DMS114 treated with DMSO at 0.1 percent for 48 hours (cell line): ENCODE results near the gene AFDN.

Source experiments
- DNase-seq: peaks from one replicate; lab custom pipeline; 2025; ENCODE audit not compliant: unreplicated experiment; lab: John Stamatoyannopoulos, UW

Gene AFDN

DNA sequence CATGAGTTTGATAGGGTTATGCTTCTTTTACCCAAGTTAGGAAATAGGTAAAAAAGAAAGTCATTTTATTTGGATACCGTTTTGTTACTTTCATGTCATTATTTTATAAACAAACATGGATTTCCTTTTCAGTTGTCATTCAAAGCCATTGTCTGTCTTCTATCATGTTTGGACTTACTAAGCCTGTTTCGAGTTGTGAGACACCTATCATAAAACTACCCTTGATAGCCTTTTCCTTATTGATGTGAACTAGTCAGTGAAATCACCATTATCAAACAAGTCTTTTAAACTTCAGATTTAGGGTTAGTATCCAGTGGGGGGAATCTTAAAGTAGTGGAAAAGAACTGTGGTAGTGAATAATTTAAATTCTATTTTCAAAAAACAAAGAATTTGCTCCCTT, 85.8 kb downstream of the AFDN start:
- DNase-seq = no peak

DNA sequence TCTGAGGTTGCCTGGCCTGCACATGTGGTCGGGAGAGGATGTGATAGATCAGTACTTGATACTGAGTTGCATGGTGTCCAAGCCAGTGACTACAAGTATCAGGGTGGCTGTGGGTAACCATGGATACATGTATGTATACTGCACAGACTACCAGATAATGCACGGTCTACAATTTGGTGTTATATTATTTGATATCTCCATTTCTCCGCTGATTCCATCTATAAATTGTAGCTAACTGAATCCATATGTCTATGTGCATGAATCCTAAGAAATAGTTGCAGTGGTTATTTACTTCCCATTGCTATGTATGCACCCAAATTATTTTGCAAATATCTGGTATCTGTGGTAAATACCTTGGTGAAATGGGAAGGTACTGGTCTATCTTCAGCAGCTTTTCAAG, 87.0 kb downstream of the AFDN start:
- DNase-seq = no peak

DNA sequence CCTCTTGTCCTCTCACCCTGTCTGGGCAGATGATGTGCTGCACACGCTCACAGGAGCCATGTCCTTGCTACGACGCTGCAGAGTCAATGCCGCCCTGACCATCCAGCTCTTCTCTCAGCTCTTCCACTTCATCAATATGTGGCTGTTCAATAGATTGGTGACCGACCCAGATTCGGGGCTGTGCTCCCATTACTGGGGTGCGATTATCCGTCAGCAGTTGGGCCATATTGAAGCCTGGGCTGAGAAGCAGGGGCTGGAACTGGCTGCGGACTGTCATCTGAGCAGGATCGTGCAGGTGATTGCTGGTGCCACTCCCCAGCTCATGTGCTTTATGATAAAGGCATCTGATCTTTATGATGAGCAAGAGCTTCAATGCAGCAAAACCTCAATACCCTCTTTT, 88.4 kb downstream of the AFDN start:
- DNase-seq = no peak

DNA sequence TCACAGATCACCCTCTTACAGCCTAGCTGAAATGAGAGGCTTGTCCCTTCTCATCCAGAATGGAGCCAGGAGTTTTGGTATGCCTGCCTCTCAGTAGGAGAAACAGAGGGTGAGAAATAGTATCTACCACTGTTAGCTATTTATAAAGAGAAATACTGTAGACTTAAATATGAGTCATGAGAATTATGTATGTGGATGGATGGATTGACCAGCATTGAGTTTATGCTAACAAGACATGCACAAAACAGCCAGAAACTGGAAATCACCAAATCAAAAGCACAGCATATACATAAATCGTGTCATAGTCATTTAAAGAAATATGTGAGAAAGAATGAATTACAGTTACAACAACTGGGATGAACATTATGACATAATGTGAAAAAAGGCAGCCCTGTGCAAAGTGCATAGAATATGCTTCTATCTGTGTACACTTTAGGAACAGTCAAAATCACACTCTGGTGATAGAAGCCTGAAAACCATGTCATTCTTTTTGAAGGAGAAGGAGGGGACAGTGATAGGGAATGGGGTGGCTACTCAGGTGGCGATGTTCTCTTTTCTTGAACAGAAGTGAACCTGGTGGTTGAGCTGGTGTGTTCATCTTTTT, 90.9 kb downstream of the AFDN start:
- no peak for DNase-seq

DNA sequence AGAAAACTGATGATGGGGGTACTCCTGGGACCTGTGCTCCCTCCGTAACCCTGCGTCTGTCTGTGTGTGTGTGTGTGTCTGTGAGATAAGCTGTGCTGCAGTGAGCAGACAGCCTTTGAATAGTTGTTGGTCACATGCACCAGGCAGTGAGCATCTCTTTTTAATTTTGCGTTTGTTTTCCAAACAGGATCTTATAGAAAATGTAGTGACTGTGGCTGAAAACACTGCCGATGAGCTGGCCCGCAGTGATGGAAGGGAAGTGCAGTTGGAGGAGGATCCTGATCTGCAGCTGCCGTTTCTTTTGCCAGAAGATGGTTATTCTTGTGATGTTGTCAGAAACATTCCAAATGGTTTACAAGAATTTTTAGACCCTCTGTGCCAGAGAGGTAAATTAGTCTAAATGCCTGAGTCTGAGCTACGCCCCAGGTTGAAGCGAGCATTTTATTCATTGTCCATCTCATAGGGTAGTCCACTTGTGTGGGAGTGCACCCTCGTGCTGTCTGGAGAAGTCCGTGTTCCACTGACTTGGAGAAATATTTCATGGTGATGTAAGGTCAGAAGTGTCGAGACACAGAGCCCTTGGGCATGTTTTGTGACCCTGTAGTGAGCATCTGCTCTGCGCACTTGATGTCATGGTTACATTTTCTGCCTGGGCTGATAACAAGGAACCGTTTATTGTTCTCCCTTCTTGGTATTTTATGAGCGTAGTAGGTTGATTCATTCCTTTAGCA, 92.0 kb downstream of the AFDN start:
- no peak for DNase-seq

DNA sequence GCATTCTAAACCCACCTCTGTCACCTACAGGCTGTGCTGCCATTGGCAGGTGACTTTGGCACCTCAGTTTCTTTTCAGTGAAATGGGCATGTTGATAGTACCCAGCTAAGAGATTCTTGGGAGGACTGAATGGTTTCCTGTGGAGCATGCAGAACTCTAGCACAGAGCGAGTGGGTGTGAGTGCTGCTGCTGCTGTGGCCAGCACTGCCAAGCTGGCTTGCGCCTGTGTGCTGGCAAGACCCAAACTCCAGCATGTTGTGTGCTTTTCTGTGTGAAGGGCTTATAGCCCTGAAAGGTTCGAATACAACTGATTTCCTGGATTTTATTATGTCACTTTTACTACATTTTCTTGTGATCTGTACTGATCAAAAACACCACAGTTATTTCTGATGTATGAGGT, 92.6 kb downstream of the AFDN start:
- no peak for DNase-seq

DNA sequence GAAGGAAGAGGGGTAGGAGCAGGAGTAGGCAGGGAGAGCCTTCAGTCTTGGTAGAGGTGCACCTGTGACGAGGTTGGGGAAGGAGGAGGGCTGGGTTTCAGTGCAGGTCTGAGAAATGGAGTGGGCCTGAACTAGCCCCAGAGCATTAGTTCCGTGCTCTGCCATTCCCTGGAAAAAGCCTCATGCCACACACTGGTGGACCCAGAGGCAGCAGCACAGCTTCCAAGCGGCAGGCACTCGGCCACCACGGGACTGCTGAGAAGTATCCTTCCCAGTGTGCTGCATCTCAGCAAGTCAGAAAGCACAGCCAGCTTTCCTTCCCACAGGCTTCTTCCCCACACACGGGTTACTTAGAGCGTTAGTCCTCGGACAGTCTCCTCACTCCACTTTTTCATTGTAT, 93.5 kb downstream of the AFDN start:
- no peak for DNase-seq

DNA sequence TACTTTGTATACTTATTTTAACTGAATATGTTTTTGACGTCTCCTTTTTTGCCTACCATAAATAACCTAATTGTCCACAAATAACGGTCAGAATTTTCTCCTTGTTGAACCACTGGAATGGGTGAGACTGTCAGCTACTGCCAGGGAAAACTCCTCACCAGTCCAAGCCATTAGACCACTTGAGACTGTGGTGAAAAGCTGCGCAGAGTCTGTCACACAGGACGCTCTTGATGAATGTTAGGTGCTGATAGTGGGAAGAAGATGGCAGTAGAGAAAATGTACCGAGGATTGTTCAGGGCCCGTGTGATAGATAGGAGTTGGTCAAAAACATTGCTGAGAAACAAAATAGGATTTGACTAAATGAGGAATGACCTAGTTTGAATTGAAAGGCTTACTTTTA, 95.1 kb downstream of the AFDN start:
- DNase-seq = no peak

DNA sequence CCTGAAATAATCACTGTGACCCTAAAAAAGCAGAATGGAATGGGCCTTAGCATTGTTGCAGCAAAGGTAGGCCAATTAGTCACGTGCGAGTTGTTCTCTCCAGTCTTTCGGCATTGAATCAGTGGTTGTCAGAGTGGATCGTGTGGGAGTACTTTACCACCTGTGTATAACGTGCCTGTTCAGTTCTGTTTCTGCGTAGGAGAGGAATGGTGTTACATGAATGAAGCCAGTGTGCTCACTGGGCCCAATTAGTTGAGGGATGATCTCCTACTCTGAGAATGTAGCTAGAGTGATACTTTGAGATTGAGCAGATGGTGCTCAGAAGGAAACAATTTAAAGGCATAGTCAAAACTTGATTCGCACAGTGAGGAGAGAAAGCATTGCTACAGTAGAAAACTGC, 98.3 kb downstream of the AFDN start:
- no peak for DNase-seq

DNA sequence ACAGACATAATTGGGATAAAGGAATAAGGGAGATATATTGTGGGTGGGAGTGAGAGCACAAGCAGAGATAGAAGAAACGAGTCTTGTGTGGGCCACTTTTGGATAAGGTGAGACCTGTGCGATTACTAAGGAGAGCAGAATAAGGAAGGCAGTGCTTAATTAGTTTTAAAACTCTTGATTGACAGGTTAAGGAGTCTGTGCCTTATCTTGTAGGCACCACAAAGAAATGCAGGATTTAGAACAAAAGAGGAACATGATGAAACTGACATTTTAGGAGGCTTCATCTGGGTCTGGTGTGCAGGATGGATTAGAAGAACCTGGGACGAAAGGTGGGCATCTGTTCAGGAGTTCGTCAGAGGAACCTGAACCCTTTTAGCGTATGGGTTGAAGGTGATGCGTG, 100.5 kb downstream of the AFDN start:
- no peak for DNase-seq

DNA sequence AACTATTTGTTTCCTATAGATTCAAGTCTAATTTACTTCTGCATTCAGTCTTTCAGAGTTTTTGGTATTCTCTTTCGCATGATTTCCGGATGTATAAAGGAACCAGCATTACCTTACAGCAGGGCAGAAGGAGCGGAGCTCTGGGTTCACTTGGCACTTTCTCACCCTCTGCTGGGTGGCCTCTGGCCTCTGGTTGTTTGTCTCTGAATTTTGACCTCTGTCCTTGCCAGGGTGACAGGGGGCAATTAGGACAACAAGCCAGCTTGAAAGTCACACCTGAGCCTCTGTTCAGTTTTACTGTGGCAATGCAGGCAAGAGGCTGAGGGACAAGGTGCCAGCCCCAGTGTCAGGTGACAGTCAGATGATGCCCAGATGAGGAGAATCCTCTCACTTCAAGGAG, 101.4 kb downstream of the AFDN start:
- no peak for DNase-seq

DNA sequence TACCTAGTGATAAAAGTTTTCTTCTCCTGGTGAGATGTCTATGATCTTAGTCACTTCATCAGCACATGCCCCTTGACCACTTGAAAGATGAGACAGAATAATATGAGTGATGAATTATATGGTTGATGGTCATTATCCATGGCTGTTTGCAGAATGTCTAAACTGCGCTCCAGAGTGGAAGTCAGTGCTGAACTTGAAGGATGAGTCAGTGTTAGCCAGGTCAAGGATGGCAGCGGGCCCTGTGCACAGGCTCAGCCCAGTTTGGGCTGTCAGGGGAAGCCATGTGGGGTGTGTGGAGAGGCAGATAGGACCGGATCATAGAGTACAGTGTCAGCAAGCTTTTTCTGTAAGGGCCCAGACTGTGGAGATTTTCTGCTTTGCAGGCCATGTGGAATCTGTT, 103.6 kb downstream of the AFDN start:
- no peak for DNase-seq

DNA sequence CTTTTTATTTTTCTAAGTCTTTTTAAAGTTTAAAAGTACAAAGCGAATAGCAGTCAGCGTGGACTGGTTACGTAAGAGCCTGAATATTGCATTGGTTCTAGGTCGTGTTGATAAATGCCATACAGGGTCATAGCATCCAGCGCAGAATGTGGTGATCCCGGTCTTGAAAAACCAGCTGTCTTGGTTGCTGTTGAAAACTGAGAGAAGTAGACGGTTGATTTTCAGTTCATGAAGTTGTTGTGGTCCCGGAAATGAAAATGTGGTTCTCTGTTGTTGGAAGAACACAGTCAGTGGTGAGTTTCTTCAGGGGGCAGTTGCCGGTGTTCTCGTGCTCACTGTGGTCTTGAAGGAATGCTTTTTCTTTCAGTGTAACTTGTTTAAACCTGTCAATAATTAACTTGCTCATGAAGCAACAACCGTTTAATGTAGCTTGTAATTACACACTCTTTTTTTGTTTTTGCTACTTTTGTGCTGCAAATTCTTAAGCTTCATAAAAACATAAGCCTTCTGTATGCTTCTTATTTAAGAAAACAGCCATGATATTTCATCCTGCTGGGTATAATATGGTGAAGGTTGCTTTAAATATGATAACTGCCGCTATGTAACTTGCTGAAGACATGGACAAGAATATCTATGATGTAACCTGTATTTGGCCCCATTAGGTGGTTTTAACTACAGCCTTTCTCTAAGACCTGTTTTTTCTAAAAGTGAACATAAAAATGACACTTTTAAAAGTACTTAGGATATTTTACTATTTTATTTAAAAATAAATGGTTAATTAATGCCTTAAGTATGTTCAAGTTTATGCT, 106.0 kb downstream of the AFDN start:
- no peak for DNase-seq

DNA sequence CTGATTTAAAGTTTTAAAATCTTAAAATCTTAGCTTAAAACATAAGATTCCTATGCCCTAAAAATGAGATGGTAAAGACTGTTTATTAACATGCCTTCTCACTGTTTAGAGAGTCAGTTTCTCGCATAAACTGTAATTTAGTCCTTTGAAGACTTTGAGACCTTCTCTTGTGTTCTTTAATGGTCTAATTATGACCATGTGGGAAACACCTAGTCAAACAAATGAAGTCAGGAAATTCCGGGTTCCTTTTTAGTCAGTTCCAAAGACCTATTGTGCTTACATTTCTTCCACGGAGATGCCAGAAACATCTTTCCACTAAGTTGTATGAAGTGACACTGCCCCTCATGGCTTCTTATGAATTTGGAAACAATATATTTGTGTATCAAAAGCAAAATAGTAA, 106.6 kb downstream of the AFDN start:
- no peak for DNase-seq

DNA sequence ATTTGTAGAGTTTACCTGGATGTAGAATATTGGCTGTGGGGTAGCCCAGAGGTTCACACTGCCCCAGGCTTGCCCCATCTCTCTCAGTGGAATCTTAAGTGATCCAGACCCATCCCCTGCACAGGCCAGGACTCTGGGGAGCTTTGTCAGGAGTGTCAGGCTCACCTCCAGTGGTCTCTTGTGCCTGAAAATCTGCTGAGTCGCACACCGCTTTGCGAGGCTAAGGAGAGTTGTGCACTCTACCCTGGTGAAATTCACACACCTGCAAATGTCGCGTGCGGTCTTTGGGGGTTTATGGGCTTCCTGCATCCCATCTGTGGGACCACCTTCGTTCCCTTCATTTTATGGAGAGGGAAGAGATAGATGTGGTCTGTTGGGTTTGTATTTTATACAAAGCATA, 107.1 kb downstream of the AFDN start:
- DNase-seq = no peak

DNA sequence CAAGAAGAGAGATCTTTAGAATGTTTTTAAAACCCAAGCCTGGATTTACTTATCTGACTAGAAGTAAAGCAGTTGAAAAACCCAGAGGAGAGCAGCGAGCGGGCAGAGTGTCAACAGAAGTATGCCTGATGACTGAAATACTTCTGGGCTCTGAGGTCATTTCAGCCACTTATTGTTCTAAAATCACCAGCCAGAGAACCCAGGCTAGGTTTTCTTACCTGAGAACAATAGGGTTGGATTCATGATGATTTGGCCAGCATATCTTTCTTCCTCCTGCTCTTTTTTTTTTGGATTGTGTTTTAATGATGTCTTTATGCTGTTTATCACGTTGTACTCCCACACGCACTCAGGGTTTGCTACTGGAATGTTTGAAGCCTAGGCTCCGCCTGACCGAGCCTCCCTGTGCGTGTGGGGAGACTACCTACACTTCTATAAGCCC, 107.7 kb downstream of the AFDN start:
- no peak for DNase-seq

DNA sequence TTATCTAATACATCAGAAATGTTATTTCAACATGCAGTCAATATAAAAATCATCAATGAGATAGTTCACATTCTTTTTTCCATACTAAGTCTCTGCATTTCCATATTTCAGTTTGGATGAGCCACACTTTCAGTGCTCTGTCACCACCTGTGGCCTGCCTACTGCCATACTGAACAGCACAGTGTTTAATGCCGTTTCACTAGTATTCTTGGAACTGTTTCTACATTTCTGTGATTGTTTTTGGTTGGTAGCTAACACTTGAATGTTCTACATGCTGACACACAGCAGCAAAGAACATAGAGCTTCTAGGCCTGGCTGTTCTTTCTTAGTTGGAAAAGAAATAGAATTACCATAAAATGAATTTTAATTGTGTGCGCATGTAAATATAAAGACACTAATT, 109.3 kb downstream of the AFDN start:
- DNase-seq = no peak

DNA sequence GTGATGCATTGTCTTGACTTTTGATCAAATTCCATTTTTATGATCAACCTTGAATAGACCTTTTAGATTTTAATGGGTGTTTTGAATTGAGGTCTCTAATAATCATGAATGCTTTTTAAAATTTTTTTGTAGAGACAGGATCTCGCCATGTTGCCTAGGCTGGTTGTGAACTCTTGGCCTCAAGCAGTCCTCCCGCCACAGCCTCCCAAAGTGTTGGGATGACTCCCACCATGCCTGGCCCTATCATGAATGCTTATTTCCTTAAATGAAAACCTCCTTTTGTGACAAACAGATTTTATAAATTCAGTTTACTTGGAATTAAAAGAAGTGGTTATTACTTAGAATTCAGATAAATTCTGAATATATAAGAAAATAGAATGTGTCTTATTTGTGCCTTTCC, 110.6 kb downstream of the AFDN start:
- no peak for DNase-seq

DNA sequence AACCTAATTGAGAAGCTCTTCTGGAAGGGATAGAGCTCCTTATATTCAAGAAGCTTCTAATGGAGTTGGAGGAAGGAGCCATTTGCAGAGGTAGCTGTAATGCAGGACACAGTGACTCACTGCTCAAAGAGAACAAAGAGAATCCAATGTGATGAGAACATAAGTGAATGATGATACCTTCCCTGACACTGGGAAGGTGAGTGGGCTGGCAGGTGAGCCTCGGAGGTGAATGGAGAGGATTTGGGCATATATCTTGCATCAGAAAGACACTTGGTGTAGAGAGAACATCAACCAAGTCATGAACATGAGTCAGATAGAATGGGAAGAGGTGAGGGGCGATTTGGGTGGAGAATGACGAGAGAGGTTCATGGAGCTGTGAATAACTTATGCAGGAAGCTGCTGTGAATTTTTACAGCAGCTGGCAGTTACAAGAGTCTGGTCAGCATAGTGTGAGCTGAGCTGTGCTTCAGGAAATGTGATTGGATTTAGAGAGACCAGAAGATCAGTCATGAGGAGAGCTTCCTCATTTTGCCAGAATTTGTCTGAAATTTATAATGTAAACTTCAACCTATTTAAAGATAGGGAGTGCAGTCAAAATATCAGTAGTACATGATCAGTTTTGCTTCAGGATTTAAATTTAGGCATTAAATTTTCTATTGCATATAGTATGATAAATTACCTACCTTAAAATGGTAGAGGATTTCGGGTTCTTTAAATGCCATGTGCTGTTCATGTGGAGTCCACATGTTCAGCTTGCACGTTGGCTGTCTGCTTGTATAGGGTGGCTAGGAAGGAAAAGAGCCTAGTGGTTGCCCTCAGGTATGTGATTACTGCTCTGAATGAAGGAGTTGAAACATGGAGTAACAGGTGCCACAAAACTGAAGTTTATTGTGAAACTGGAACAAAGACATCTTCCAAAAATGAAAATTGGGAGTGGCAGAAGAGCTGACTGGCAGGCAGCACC, 111.5 kb downstream of the AFDN start:
- no peak for DNase-seq

DNA sequence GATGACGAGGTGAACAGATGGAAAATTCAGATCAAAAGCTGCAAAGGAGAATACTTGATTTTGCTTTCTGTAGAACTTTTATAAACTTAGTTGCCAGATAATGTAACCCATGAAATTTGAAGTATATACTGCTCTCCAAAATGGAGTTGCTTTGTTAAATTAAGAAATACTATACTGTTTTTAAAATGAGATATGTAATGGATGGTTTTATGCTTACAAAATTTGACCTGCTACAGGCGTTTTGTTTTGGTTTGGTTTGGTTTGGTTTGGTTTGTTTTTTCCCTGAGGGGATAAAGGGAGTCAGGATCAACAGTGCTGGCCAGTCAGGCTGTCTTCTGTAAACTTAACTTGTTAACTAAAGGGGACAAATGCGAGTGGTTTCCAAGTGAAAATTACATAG, 115.1 kb downstream of the AFDN start:
- no peak for DNase-seq

DNA sequence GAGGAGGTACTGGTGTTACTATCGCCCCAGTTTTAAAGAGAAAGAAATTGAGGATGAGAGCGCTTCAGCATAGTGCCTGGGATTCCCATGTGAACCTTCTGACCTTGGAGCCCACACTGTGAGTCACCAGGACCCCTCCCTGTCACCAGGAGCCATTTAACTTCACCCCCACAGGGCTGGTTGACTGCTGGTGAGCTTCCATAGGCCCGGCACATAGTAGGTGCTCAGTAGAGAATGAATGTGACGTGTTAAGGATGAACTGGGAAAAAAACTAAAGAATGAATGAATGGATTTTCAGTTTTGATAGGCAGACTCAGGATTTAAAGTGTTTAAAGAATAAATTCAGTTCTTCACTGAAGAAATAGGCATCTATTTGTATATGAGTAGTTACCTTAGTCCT, 117.4 kb downstream of the AFDN start:
- DNase-seq = no peak
